Muscle layer of duodenum (tissue), 2 donors: Measurements from ENCODE around the gene TMEM54.
"Not testable (repeated sequence)": the region's sequence is repeated elsewhere in the genome, so short reads cannot be mapped to it uniquely, and the experiment has no call there.

Experiments used
- H3K27ac ChIP-seq: one replicate; pipeline ENCODE4 v1.7.0; 2013; ENCODE audit warnings: mild to moderate bottlenecking, low read length
- H3K27me3 ChIP-seq: one replicate; pipeline ENCODE4 v1.7.0; 2013; ENCODE audit warnings: low read depth, mild to moderate bottlenecking, control low read depth, low read length
- H3K36me3 ChIP-seq, 2 donors: one replicate each; pipeline ENCODE4 v1.7.0; 2013; ENCODE audit warnings: low read length in 2 of 2, control low read depth in 1 of 2, mild to moderate bottlenecking in 1 of 2; ENCODE audit not compliant: insufficient read depth in 2 of 2, control insufficient read depth in 1 of 2
- H3K4me1 ChIP-seq, 2 donors: one replicate each; pipeline ENCODE4 v1.7.0; 2013; ENCODE audit warnings: low read length in 2 of 2, mild to moderate bottlenecking in 2 of 2, control low read depth in 1 of 2, moderate library complexity in 1 of 2; ENCODE audit not compliant: insufficient read depth in 2 of 2, control insufficient read depth in 1 of 2
- H3K4me3 ChIP-seq, 2 donors: one replicate each; pipeline ENCODE4 v1.7.0; 2013; ENCODE audit warnings: low read length in 2 of 2, low read depth in 1 of 2, mild to moderate bottlenecking in 1 of 2
- H3K9me3 ChIP-seq, 2 donors: one replicate each; pipeline ENCODE4 v1.7.0; 2013; ENCODE audit warnings: low read length in 2 of 2, control low read depth in 1 of 2, mild to moderate bottlenecking in 1 of 2; ENCODE audit not compliant: control insufficient read depth in 1 of 2
- donor health status: healthy.

Gene TMEM54

GRCh38 chr1:32918179-32918578 is 17.0 kb upstream of the TMEM54 start:
- Histone ChIP-seq H3K27ac (no peak overlapping the region), H3K36me3 (no peaks in the 10 kb centered on the region), H3K27me3 (no peaks in the 10 kb centered on the region)

GRCh38 chr1:32917521-32917920 is 16.3 kb upstream of the TMEM54 start:
- Histone ChIP-seq H3K4me1 (no peaks in the 10 kb centered on the region), H3K27me3 (no peaks in the 10 kb centered on the region), H3K4me3 (no peak overlapping the region), H3K36me3 (no peaks in the 10 kb centered on the region), H3K27ac (no peak overlapping the region), H3K9me3 (peaks cover 0 to 3% of the 10 kb centered on the region in 2 donors)

More at GRCh38 chr1:32918179-32918578, 17.0 kb upstream of the TMEM54 start:
- no peaks in the 10 kb centered on the region for H3K4me1 ChIP-seq
- H3K9me3 ChIP-seq: peaks cover 0 to 3% of the 10 kb centered on the region in 2 donors
- H3K4me3 ChIP-seq: no peak overlapping the region

- Histone ChIP-seq H3K9me3 (peaks cover 0 to 3% of the 10 kb centered on the region in 2 donors), H3K4me1 (no peaks in the 10 kb centered on the region), H3K36me3 (no peaks in the 10 kb centered on the region), H3K27ac (no peak overlapping the region), H3K27me3 (no peaks in the 10 kb centered on the region), H3K4me3 (no peak overlapping the region)
These were observed 14.8 kb upstream of the TMEM54 start for GRCh38 chr1:32915766-32916706.

- Histone ChIP-seq H3K4me1 (no peaks in the 10 kb centered on the region), H3K36me3 (no peaks in the 10 kb centered on the region), H3K4me3 (no peak overlapping the region), H3K9me3 (peaks cover 0 to 3% of the 10 kb centered on the region in 2 donors), H3K27me3 (no peaks in the 10 kb centered on the region), H3K27ac (no peak overlapping the region)
These were observed 9.1 kb upstream of the TMEM54 start for GRCh38 chr1:32910319-32910718.

- Histone ChIP-seq H3K27me3 (no peaks in the 10 kb centered on the region), H3K4me3 (no peak overlapping the region), H3K9me3 (no peaks in the 10 kb centered on the region), H3K4me1 (no peaks in the 10 kb centered on the region), H3K27ac (no peak overlapping the region), H3K36me3 (no peaks in the 10 kb centered on the region)
These were observed 6.2 kb upstream of the TMEM54 start for GRCh38 chr1:32907435-32907834.

- no peaks in the 10 kb centered on the region for H3K27me3 ChIP-seq
- H3K27ac ChIP-seq: no peak overlapping the region
- H3K36me3 ChIP-seq: no peaks in the 10 kb centered on the region
- peaks cover 0 to 2% of the 10 kb centered on the region in 2 donors for H3K4me1 ChIP-seq
- H3K9me3 ChIP-seq: no peaks in the 10 kb centered on the region
- H3K4me3 ChIP-seq: no peak overlapping the region
These were observed 5.5 kb upstream of the TMEM54 start for GRCh38 chr1:32906654-32907053.

GRCh38 chr1:32905588-32905987 is 4.4 kb upstream of the TMEM54 start:
- H3K4me3 ChIP-seq, H3K27ac ChIP-seq, H3K27me3 ChIP-seq, H3K4me1 ChIP-seq, H3K9me3 ChIP-seq, H3K36me3 ChIP-seq: not testable (repeated sequence)

- Histone ChIP-seq H3K27ac (peak overlapping the region; percentile 81), H3K4me3 (no peak overlapping the region)
These were observed 3.6 kb upstream of the TMEM54 start for GRCh38 chr1:32904797-32905196.

GRCh38 chr1:32903991-32904785 is 3.0 kb upstream of the TMEM54 start:
- Histone ChIP-seq H3K9me3 (no peaks in the 10 kb centered on the region), H3K4me3 (no peak overlapping the region), H3K36me3 (no peaks in the 10 kb centered on the region), H3K27me3 (no peaks in the 10 kb centered on the region), H3K4me1 (peaks cover 0 to 10% of the 10 kb centered on the region in 2 donors), H3K27ac (peak overlapping the region; percentile 81)

More at GRCh38 chr1:32904797-32905196, 3.6 kb upstream of the TMEM54 start:
- H3K4me1 ChIP-seq: peaks cover 0 to 10% of the 10 kb centered on the region in 2 donors
- no peaks in the 10 kb centered on the region for H3K36me3 ChIP-seq
- H3K9me3 ChIP-seq: no peaks in the 10 kb centered on the region
- H3K27me3 ChIP-seq: no peaks in the 10 kb centered on the region

- Histone ChIP-seq H3K27me3 (no peaks in the 10 kb centered on the region), H3K36me3 (no peaks in the 10 kb centered on the region), H3K4me3 (no peak overlapping the region), H3K27ac (no peak overlapping the region), H3K9me3 (no peaks in the 10 kb centered on the region), H3K4me1 (peaks cover 0 to 10% of the 10 kb centered on the region in 2 donors)
These were observed 1.3 kb upstream of the TMEM54 start for GRCh38 chr1:32902535-32902920.

GRCh38 chr1:32901823-32902534 is 790 bp upstream of the TMEM54 start:
- Histone ChIP-seq H3K36me3 (no peaks in the 10 kb centered on the region), H3K27ac (peak overlapping the region; percentile 75), H3K27me3 (no peaks in the 10 kb centered on the region), H3K4me3 (peak overlapping the region; percentile 62 to 65), H3K4me1 (peaks cover 0 to 10% of the 10 kb centered on the region in 2 donors), H3K9me3 (no peaks in the 10 kb centered on the region)
